Measurements from ENCODE around the gene KIF22.
"Not testable (repeated sequence)": the region's sequence is repeated elsewhere in the genome, so short reads cannot be mapped to it uniquely, and the experiment has no call there.

KIF22 gene

GRCh38 chr16:29769507-29769906 lies 21.0 kb upstream of the KIF22 start:
- Histone ChIP-seq H3K4me1 (ENCODE audit: control insufficient read depth, insufficient read depth, low read length) (no peaks in the 10 kb centered on the region), H3K9ac (ENCODE audit: low read length) (no peak overlapping the region), H3K9me3 (ENCODE audit: control insufficient read depth, insufficient read depth, low read depth, low read length) (no peaks in the 10 kb centered on the region), H3K36me3 (ENCODE audit: control insufficient read depth, insufficient read depth, low read length) (no peaks in the 10 kb centered on the region), H3K27ac (ENCODE audit: low read depth, low read length) (no peak overlapping the region), H3K27me3 (ENCODE audit: control insufficient read depth, insufficient read depth, low read length) (no peaks in the 10 kb centered on the region), H3K4me3 (ENCODE audit: low read depth, low read length) (no peak overlapping the region)

- Histone ChIP-seq H3K9ac (ENCODE audit: low read length) (no peak overlapping the region), H3K4me1 (ENCODE audit: control insufficient read depth, insufficient read depth, low read length) (no peaks in the 10 kb centered on the region), H3K36me3 (ENCODE audit: control insufficient read depth, insufficient read depth, low read length) (no peaks in the 10 kb centered on the region), H3K9me3 (ENCODE audit: control insufficient read depth, insufficient read depth, low read depth, low read length) (no peaks in the 10 kb centered on the region), H3K27me3 (ENCODE audit: control insufficient read depth, insufficient read depth, low read length) (no peaks in the 10 kb centered on the region), H3K27ac (ENCODE audit: low read depth, low read length) (no peak overlapping the region), H3K4me3 (ENCODE audit: low read depth, low read length) (no peak overlapping the region)
These were observed 20.2 kb upstream of the KIF22 start for GRCh38 chr16:29770250-29770929.

- not testable (repeated sequence) for H3K4me3 ChIP-seq (ENCODE audit: low read depth, low read length); H3K9me3 ChIP-seq (ENCODE audit: control insufficient read depth, insufficient read depth, low read depth, low read length); H3K27ac ChIP-seq (ENCODE audit: low read depth, low read length); H3K4me1 ChIP-seq (ENCODE audit: control insufficient read depth, insufficient read depth, low read length); H3K36me3 ChIP-seq (ENCODE audit: control insufficient read depth, insufficient read depth, low read length); H3K9ac ChIP-seq (ENCODE audit: low read length); H3K27me3 ChIP-seq (ENCODE audit: control insufficient read depth, insufficient read depth, low read length)
These were observed 18.2 kb upstream of the KIF22 start for GRCh38 chr16:29772330-29772729.

DNA sequence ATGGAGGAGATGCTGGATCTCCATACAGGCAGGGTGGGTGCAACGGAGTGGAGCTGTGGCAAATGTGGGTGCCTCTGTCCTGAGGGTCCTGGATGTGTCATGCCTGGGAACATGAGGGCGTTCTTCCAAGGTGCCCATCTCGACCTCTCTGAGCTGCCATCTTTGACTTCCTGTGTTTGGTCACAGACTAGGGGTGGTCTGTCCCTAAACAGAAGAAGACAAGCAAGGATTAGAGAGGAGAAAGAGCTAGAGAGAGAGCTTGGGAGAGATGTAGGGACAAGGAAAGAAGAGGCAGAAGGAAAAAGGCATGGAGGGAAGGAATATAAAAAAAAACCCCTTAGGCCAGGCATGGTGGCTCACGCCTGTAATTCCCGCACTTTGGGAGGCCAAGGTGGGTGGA lies 15.8 kb upstream of the KIF22 start:
- H3K27ac ChIP-seq (ENCODE audit: low read depth, low read length), result no peak overlapping the region
- peaks cover 6% of the 10 kb centered on the region; the same call in 1 of the 2 replicates for H3K4me1 ChIP-seq (ENCODE audit: control insufficient read depth, insufficient read depth, low read length)
- H3K27me3 ChIP-seq (ENCODE audit: control insufficient read depth, insufficient read depth, low read length), result peaks cover 14% of the 10 kb centered on the region; the same call in 1 of the 2 replicates
- no peaks in the 10 kb centered on the region for H3K9me3 ChIP-seq (ENCODE audit: control insufficient read depth, insufficient read depth, low read depth, low read length)
- H3K4me3 ChIP-seq (ENCODE audit: low read depth, low read length), result no peak overlapping the region
- H3K9ac ChIP-seq (ENCODE audit: low read length), result no peak overlapping the region
- H3K36me3 ChIP-seq (ENCODE audit: control insufficient read depth, insufficient read depth, low read length), result no peaks in the 10 kb centered on the region

DNA sequence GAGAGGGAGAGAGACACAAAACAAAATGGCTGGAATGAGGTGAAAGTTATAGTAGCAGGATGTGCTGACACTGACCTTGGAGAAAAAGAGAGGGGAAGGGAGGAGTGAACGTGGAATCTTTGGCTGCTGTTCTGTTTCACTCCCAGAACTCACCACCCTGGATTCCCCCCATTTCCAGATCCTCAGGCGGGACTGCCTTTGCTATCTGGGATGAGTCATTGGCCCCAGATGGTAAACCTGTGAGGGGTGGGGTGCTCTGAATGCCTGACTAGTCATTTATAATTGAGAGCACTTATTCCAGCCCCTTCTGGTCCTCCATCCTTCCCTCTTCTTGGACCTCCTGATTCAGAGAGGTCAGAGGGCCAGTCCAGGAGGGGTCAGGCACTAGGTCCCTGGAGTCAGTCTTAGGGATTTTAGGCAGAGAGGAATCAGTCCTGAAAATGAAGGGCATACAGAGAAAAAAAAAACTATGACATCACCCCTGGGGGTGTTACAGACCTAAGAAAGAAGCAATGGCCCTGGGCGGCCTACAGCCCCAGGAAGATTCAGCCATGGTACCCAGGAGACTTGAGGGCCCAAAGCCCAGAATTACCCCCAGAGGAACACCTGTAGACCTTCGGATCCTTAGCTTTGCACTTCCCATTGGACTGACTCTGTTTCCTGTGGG lies 14.7 kb upstream of the KIF22 start:
- H3K9ac ChIP-seq (ENCODE audit: low read length), result no peak overlapping the region
- H3K4me1 ChIP-seq (ENCODE audit: control insufficient read depth, insufficient read depth, low read length), result peaks cover 7% of the 10 kb centered on the region; the same call in 1 of the 2 replicates
- H3K27me3 ChIP-seq (ENCODE audit: control insufficient read depth, insufficient read depth, low read length), result peaks cover 20% of the 10 kb centered on the region; the same call in 1 of the 2 replicates
- H3K4me3 ChIP-seq (ENCODE audit: low read depth, low read length), result no peak overlapping the region
- no peak overlapping the region for H3K27ac ChIP-seq (ENCODE audit: low read depth, low read length)
- H3K36me3 ChIP-seq (ENCODE audit: control insufficient read depth, insufficient read depth, low read length), result no peaks in the 10 kb centered on the region
- H3K9me3 ChIP-seq (ENCODE audit: control insufficient read depth, insufficient read depth, low read depth, low read length), result no peaks in the 10 kb centered on the region

- Histone ChIP-seq H3K9me3 (ENCODE audit: control insufficient read depth, insufficient read depth, low read depth, low read length) (no peaks in the 10 kb centered on the region), H3K4me3 (ENCODE audit: low read depth, low read length) (no peak within 1 kb of the TSS), H3K36me3 (ENCODE audit: control insufficient read depth, insufficient read depth, low read length) (no peaks in the 10 kb centered on the region), H3K27ac (ENCODE audit: low read depth, low read length) (no peak within 1 kb of the TSS), H3K9ac (ENCODE audit: low read length) (no peak within 1 kb of the TSS), H3K27me3 (ENCODE audit: control insufficient read depth, insufficient read depth, low read length) (peaks cover 29% of the 10 kb centered on the region; the same call in 1 of the 2 replicates), H3K4me1 (ENCODE audit: control insufficient read depth, insufficient read depth, low read length) (peaks cover 7% of the 10 kb centered on the region; the same call in 1 of the 2 replicates)
These were observed 12.8 kb upstream of the KIF22 start, which contains the start of gene ZG16 for GRCh38 chr16:29777576-29778350. Gene ZG16, plus strand, starts transcription at chr16:29778256. Its CDS starts 1,011 bp downstream, at chr16:29779267.

DNA sequence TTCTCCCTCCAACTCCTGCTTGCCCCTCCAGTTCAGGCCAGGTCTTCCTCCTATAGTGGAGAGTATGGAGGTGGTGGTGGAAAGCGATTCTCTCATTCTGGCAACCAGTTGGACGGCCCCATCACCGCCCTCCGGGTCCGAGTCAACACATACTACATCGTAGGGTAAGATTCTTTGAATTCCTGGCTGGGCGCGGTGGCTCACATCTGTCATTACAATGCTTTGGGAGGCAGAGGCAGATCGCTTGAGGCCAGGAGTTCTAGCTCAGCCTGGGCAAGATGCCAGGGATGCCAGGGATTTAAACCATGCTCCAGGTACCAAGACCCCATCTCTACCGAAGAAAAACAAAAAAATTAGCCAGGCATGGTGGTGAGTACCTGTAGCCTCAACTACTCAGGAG lies 11.1 kb upstream of the KIF22 start:
- no peak overlapping the region for H3K4me3 ChIP-seq (ENCODE audit: low read depth, low read length)
- no peaks in the 10 kb centered on the region; the same call in 1 of the 2 replicates for H3K9me3 ChIP-seq (ENCODE audit: control insufficient read depth, insufficient read depth, low read depth, low read length)
- peaks cover 29% of the 10 kb centered on the region; the same call in 1 of the 2 replicates for H3K27me3 ChIP-seq (ENCODE audit: control insufficient read depth, insufficient read depth, low read length)

GRCh38 chr16:29783094-29783953 lies 7.2 kb upstream of the KIF22 start:
- H3K9me3 ChIP-seq (ENCODE audit: control insufficient read depth, insufficient read depth, low read depth, low read length); H3K4me3 ChIP-seq (ENCODE audit: low read depth, low read length); H3K36me3 ChIP-seq (ENCODE audit: control insufficient read depth, insufficient read depth, low read length); H3K9ac ChIP-seq (ENCODE audit: low read length); H3K4me1 ChIP-seq (ENCODE audit: control insufficient read depth, insufficient read depth, low read length); H3K27ac ChIP-seq (ENCODE audit: low read depth, low read length): not testable (repeated sequence)
- peaks cover 29% of the 10 kb centered on the region; the same call in 1 of the 2 replicates for H3K27me3 ChIP-seq (ENCODE audit: control insufficient read depth, insufficient read depth, low read length)

More for the DNA sequence above, 11.1 kb upstream of the KIF22 start:
- Histone ChIP-seq H3K27ac (ENCODE audit: low read depth, low read length) (no peak overlapping the region), H3K36me3 (ENCODE audit: control insufficient read depth, insufficient read depth, low read length) (no peaks in the 10 kb centered on the region), H3K4me1 (ENCODE audit: control insufficient read depth, insufficient read depth, low read length) (peaks cover 7% of the 10 kb centered on the region; the same call in 1 of the 2 replicates), H3K9ac (ENCODE audit: low read length) (no peak overlapping the region)

DNA sequence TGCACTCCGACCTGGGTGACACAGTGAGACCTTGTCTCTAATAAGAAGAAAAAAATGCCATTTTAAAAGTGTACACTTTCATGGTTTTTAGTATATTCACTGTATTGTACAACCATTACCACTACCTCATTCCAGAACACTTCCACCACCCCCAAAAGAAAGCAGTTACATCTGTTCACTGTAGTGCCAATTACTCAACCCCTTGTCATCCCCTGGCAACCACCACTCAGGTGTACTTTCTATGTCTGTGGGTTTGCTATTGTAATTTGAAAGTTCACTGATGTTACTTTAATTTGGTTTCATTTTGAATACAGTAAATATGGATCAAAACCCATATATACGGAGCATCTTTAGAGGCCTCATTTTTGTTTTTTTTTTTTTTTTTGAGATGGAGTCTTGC lies 6.4 kb upstream of the KIF22 start:
- H3K4me3 ChIP-seq (ENCODE audit: low read depth, low read length), result no peak overlapping the region
- H3K27me3 ChIP-seq (ENCODE audit: control insufficient read depth, insufficient read depth, low read length), result peaks cover 20% of the 10 kb centered on the region; the same call in 1 of the 2 replicates
- no peaks in the 10 kb centered on the region for H3K36me3 ChIP-seq (ENCODE audit: control insufficient read depth, insufficient read depth, low read length)
- no peaks in the 10 kb centered on the region; the same call in 1 of the 2 replicates for H3K9me3 ChIP-seq (ENCODE audit: control insufficient read depth, insufficient read depth, low read depth, low read length)
- no peak overlapping the region for H3K9ac ChIP-seq (ENCODE audit: low read length)
- H3K4me1 ChIP-seq (ENCODE audit: control insufficient read depth, insufficient read depth, low read length), result peaks cover 10% of the 10 kb centered on the region; the same call in 1 of the 2 replicates
- no peak overlapping the region for H3K27ac ChIP-seq (ENCODE audit: low read depth, low read length)

- peaks cover 12% of the 10 kb centered on the region; the same call in 1 of the 2 replicates for H3K27me3 ChIP-seq (ENCODE audit: control insufficient read depth, insufficient read depth, low read length)
- no peaks in the 10 kb centered on the region for H3K36me3 ChIP-seq (ENCODE audit: control insufficient read depth, insufficient read depth, low read length)
- no peak overlapping the region for H3K27ac ChIP-seq (ENCODE audit: low read depth, low read length)
- H3K4me3 ChIP-seq (ENCODE audit: low read depth, low read length), result peak overlapping the region; percentile 48
- peaks cover 3% of the 10 kb centered on the region; the same call in 1 of the 2 replicates for H3K4me1 ChIP-seq (ENCODE audit: control insufficient read depth, insufficient read depth, low read length)
- no peaks in the 10 kb centered on the region; the same call in 1 of the 2 replicates for H3K9me3 ChIP-seq (ENCODE audit: control insufficient read depth, insufficient read depth, low read depth, low read length)
- peak overlapping the region; percentile 18 for H3K9ac ChIP-seq (ENCODE audit: low read length)
These were observed 5.5 kb upstream of the KIF22 start for GRCh38 chr16:29784901-29785500.

All from HUES6 (cell line).